GM21529 (cell line): ENCODE results near the gene PDZD7.
"Not testable (repeated sequence)": the region's sequence is repeated elsewhere in the genome, so short reads cannot be mapped to it uniquely, and the experiment has no call there.

Experiments used
- ATAC-seq: cut with Tn5 transposase; IDR thresholded peaks from one replicate; pipeline ENCODE4 v1.9.1; 2021; ENCODE audit not compliant: unreplicated experiment

The PDZD7 gene

DNA sequence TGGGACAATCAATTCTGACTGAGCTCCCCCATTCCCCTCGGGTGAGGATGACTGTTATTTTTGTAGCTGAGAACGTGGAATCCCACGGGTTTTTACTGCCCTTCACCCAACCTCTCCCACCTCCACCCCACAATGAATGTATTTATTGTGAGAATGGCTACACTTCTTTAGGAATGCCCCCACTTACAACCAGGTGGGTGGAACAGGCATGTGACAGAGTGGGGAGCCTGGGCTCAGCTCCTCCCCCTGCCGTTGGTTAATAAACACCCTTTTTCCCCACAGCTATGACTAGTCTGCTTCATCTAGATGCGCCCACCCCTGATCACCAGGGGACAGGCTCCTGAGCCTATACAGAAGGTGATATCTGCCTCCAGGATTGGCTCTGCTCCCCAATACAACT, 45.6 kb downstream of the PDZD7 start:
- no peak for ATAC-seq

DNA sequence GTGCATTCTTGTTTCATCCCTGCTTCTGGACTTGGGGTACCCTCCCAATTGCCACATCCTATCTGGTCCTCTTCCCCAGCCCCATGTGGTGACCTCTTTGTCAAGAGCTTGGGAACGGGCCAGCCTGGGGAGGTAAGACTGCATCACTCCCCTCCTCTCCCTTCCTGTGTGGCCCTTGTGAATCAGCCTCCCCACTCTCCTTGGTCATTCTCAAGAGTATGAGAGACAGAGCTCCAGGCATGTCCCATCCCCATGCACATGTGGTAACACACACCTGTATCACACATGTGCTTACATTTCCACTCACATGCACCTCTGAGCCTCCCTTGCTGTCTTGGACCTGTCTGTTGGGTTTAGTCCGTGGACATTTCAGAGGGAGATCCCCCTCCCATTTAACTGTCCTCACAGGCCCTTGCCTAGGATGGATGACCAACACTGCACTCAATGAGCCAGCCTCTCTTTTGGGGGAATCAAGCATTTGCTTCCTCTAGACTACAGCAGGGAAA, 46.2 kb downstream of the PDZD7 start:
- ATAC-seq, result no peak

DNA sequence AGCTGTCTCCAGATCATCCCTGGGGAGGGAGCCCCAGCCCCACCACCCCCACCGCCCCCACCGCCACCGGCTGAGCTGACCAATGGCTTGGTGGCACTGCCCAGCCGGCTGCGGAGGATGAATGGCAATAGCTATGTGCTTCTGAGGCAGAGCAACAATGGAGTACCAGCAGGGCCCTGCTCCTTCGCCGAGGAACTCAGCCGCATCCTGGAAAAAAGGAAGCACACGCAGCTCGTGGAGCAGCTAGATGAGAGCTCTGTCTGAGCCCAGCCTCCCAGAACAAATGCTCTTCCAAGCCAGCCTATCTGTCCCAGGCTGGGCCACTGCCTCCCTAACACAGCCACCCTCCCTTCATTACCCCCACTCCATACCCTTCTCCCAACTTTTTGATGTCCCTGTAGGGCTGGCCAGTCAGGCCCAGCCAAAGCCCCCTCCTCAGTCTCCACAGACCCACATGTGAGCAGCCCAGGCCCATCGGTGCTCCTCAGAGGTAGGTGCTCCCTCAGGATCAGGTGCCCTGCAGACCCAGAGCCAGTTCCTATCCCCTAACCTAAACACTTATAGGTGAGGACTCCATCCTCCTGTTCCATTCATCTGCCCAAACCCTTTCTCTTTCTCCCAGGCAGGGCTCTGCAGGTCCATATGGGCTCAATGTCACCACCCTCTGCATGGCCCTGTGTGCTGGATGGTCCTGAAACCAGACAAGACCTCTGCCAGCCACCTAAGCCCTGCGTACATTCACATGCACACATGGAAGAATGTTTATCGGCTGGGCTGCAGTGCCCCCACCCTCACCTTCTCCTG, 46.9 kb downstream of the PDZD7 start:
- ATAC-seq, result no peak

DNA sequence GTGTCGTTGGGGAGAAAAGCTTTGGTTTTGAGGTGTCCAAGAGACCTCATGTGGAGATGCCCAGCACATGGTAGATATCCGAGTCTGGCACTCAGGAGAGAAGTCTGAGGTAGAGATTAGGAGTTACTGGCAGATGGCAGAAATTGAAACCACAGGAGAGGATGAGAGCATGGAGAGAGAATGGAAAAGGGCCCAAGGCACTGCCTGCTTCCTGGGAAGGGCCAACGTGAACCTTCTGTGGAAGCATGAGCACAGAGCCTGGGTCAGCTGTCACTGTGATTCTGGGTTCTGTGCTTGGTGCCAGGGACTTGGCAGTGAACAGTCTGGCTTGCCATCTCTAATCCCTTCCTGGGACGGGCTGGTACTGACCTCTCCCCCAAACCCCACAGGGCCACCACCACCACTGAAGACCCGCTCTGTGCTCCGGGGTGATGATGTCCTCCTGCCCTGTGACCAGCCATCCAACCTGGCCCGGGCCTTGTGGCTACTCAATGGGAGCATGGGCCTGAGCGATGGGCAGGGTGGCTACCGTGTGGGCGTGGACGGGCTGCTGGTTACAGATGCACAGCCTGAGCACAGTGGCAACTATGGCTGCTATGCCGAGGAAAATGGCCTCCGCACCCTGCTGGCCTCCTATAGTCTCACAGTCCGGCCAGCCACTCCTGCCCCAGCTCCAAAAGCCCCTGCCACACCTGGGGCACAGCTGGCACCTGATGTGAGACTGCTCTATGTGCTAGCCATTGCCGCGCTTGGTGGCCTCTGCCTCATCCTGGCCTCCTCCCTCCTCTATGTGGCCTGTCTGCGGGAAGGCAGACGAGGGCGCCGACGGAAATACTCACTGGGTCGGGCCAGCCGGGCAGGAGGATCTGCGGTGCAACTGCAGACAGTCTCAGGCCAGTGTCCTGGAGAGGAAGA, 47.8 kb downstream of the PDZD7 start:
- no peak for ATAC-seq

DNA sequence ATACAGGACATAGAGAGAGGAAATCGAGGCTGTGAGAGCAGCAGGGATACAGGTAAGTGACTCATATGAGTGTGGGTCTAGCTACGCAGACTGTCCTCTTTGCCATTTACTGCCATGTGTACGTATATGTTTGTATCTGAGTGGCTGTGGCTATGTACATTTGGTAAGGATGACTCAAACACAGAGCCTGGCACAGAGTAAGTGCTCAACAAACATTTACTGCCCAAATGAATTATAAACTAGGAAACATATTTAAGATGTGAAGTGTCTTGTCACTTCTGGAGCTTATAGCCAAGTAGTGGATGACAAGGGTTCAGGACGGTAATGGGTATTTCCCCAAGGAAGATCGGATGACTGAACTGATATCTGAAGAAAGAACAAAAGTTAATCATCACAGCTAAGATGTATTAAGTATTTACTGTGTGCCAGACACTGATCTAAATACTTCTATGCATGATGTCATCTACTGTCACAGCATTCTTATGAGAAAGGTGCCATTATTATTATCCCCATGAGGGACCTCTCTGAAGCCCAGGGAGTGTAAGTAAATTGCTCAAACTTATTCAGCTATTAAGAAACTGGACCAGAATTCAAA, 49.7 kb downstream of the PDZD7 start:
- ATAC-seq, result no peak

DNA sequence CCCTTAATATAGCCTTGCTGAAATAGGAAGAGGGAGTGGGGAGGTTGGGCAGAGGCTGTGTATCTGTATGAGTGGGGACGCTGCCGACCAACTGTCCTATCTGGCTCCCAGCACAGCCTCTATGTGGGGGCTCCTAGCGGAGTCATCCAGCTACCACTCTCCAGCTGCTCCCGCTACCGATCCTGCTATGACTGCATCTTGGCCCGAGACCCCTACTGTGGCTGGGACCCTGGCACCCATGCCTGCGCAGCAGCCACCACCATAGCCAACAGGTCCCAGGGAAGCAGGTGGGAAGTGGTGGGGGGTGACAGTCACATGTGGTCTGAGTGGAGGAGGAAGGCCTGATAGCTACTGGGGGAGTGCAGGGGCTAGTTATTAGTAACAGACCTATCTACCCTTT, 50.2 kb downstream of the PDZD7 start:
- no peak for ATAC-seq

DNA sequence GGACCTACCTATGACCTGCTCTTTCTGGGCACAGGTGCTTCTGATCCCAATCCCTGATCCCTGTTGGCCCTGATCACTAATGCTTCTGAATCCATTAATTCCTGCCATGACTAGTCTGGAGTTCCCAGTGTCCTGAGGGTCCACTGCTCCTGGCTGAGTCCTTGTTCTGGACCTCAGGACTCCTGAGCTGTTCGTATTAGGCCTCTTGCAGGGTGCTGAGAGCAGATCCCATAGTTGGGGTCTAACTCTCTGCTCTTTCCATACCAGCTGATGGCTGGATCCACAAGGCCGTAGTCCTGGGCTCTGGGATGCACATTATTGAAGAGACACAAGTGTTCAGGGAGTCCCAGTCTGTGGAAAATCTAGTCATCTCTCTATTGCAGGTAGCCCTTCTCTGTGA, 50.6 kb downstream of the PDZD7 start:
- ATAC-seq, result no peak

DNA sequence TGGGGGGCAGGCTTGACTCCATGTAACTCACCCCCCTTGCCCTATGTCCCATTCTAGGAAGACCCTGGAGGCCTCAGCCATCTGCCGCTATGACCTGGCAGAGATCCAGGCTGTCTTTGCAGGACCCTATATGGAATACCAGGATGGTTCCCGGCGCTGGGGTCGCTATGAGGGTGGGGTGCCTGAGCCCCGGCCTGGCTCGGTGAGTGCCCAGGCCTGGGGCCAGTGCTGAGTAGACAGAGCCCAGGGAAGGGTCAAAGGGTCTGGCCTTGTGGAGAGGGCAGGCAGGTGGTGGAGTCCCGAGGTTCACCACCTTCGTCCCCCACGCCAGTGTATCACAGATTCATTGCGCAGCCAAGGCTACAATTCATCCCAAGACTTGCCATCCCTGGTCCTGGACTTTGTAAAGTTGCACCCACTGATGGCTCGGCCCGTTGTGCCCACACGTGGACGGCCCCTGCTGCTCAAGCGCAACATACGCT, 51.1 kb downstream of the PDZD7 start:
- ATAC-seq, result no peak

DNA sequence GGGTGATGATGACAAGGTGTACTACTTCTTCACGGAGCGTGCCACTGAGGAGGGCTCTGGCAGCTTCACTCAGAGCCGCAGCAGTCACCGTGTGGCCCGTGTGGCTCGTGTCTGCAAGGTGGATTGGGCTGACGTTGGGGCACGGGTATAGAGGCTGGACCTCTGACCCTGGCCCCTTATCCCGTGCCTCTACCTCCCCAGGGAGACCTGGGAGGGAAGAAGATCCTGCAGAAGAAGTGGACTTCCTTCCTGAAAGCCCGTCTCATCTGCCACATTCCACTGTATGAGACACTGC, 52.1 kb downstream of the PDZD7 start:
- no peak for ATAC-seq

DNA sequence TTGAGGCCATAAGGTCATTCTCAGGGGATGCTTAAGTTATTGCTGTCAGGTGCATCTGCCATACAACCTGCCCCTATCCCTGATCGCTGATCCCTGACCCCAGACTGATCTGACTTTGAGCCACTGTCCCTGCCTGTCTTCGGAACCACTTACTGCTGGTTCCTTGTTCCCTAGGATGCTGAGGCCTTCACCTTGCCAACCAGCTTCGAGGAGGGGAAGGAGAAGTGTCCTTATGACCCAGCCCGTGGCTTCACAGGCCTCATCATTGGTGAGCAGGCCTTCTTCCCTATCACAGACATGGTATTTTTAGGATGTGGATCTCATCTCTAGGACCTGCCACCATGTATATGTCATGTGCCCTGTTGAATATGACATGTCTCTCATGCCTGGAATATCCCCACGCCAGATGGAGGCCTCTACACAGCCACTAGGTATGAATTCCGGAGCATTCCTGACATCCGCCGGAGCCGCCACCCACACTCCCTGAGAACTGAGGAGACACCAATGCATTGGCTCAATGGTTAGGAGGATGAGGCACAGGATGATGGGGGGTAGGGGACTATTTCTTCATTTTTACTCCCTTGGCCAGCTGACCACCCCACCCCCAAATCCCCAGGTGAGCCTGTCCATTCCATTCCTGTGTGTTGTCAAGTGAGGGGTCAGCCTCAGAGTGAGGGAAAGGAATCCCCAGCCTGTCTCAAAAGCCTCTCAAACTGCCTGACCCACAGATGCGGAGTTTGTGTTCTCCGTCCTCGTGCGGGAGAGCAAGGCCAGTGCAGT, 52.6 kb downstream of the PDZD7 start:
- no peak for ATAC-seq

DNA sequence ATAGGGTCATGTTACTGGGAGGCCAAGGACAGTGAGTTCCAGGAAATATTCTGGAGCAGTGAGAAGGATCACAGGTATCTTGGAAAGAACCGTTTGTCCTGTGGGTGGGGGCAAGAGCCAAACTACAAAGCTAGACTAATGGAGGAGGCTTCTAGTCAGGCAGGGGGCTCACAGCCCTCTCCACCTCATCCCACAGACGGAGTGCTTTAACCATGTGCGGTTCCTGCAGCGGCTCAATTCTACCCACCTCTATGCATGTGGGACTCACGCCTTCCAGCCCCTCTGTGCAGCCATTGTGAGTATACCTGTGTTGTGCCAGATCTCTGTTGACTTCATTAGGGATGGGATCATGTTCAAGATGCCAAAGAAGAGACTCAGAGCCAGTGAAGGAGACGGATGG, 53.5 kb downstream of the PDZD7 start:
- no peak for ATAC-seq

DNA sequence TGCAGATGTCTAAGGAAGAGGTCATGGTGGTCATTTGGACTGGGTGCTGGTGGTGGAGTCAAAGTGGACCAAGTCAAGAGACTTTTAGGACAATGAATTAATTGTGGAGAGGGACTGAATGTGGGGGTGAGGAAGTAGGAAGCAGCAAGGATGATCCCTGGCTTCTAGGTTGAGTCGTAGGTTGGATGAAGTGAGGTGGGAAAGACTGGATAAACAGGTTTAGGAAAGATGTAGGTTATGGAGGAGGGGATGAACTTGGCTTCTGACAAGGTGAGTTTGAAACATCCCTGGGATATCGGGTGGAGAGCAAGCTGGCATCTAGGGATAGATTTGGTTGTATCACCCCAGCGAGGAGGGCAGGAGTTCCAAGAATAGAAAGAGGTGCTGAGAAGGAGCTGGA, 54.0 kb downstream of the PDZD7 start:
- ATAC-seq, result no peak

DNA sequence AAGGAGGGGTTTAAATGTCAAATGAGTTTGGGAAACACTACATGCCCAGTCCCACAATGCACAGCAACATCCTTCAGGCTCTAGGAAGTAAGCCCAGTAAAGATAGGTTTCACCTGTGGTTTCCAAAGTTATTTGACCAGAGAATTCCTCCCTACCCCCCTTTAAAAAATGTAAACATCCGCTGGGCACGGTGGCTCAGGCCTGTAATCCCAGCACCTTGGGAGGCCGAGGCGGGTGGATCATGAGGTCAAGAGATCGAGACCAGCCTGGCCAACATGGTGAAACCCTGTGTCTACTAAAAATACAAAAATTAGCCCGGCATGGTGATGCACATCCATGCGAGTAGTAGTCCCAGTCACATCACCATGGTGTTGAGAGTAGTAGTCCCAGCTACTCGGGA, 55.5 kb downstream of the PDZD7 start:
- not testable (repeated sequence) for ATAC-seq

DNA sequence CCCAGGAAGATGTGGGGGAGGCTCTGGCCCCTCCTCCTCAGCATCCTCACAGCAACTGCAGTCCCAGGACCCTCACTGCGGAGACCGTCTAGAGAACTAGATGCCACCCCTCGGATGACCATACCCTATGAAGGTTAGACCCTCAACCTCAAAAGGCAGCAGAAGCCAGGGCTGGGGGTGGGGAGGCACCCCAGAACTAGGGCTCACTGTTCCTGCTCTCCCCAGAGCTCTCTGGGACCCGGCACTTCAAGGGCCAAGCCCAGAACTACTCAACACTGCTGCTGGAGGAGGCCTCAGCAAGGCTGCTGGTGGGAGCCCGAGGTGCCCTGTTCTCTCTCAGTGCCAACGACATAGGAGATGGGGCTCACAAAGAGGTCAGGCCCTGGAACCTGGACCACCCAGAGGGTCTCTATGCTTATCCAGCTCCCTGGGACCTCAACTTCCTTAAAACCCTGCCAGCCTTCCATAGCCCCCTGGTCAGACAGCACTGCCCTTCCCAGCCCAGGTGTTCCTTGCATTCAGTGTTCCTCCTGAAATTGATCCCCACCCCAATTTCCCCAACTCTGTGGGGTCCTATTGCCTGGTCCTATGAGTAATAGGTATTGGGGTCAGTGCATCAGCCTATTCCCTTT, 57.9 kb downstream of the PDZD7 start:
- no peak for ATAC-seq

DNA sequence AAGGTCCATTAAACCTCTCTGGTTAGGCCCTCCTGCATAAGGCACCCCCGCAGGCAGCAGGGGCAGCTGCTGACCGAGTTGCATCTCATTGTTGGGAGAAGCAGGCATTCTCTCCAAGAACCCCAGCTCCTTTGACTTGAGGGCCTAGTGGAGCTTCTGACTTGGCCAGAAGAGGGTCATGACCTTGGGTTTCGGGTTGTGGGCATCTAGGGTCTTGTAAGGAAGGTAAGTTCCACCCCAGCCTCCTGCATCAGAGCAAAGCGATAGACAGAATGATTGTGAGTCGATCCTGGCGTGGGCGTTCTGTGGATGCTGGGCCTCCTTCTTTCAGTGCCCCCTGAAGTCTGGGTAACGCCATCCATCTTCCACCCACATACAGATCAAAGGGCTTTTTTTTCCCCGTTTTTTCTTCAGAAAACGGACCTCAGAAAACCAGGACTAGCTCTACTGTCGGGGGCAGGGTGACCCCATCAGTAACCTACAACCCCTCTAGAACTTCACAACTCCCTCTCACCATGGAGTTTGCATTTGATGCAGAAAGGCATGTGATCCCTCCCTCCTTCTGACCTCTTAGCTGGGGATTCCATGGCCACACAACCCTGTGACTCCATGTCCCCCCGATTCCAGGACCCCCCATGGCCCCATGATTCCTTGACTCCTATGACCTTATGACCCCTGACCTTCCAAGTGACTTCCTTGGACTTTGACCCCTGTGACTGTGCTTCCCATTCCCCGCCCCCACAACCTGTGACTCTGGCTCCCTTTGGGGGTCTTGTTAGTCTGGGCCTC, 58.6 kb downstream of the PDZD7 start:
- no peak for ATAC-seq

DNA sequence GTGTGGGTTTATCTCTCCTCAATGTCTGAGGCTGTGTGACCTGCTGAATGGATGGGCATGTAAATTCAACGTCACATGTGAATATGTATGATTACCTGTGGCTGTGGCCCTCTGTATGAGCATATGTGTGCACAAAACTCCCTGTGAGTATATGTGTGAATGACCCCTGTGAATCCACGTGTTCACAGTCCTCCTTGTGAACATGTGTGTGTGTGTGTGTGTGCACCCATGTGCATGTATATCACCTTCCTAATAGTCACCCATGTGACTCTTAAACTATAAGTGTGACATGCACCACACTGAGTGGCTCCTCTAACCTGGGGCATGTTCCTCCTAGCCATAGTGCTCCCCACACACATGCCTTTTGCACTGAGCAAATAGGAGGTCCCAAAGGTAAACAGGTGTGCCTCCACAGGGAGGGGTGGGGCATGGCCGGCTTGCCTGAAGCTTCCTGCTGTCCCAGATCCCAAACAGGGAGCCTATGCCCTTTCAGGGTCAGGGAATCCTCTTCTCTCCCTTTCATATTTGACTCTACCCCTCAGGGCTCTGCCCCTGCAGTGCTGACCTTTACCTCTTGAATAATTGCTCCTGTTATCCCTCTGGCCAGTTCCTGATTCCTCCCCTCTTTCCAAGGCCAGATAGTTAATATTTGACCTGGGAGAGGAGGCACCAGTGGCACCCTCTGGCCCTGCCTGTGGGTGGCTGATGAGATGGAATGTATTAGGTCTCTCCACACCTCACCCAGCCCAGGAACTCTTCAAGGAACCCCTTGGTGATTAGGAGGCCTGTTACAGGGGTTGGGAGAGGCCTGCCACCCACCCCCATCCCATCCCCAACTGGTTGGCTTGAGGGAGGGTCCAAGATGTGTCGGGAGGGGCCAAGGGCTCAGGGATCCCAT, 59.8 kb downstream of the PDZD7 start:
- no peak for ATAC-seq

DNA sequence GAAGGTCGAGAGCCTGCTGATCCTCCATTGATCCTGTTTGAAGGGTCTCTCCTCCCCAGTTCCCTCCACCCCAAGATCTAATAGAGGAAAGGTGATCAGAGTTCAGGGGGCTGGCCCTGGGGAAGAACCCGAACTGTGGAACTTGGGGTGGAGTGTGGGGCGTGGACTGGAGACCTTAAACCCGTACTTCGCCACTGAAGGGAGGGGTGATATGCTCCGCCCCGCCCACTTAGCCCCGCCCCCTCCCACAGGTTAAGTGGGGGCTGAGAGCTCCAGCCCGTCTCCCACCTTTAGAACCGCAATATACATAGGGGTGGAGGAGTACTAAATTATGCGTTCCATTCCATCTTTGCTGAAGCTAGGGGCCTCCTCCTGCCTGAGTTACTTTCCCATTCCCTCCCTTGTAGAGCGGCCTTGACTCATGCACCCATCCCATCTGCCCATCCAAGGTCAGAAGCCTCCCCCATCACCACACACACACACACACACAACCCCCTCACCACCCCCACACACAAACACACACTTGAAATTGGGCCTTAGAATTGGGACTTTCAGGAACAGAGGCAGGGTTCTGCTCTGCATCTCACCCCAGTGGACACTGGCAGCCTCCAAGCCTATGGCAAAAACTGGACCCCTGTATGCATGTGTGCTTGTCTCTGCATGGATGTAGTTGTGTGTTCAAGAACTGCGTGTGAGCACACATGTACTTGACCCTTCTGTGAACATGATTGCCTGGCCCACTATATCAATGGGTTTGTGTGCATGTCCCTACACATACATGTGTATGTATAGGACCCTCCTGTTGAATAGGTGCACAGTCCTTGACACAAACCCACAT, 60.6 kb downstream of the PDZD7 start:
- no peak for ATAC-seq
